Stimulated activated naive CD4-positive, alpha-beta T cell treated with Interleukin-2 at 50 U/mL for 16 hours (primary cell): Measurements from ENCODE around the gene CDK6.
"Not testable (repeated sequence)": the region's sequence is repeated elsewhere in the genome, so short reads cannot be mapped to it uniquely, and the experiment has no call there.

Experiments used
- DNase-seq: peaks from one replicate; lab custom pipeline; 2025; lab: John Stamatoyannopoulos, UW

Gene CDK6

GRCh38 chr7:92622030-92622429 is 214.3 kb downstream of the CDK6 start:
- DNase-seq, result no peak

- DNase-seq, result no peak
Measured at GRCh38 chr7:92621561-92622023, 214.8 kb downstream of the CDK6 start.

DNA sequence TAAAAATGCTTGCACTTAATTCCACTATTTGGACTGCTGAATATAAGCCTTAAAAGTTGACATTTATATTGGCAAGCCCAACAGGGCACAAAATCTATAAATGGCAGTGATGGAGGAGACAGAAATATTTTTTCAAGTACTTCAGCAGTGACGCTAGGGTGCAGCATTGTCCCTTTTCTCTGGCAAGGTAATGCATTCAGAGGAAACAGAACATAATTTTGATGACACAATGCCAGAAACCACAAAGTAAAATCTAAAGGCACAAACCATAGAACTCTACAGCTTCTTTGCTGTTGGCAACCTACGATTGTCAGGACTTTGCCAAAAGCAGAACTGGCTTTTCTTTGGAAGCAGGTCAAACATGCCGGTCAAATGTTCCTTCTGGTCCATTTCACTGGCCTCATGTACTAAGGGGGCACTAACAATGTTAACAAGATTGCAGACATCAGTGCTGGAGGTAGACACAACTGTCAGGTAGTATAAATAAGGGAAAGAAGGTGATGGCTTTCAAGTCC is 215.3 kb downstream of the CDK6 start:
- DNase-seq, result peak; percentile 80

- no peak for DNase-seq
Measured at GRCh38 chr7:92615861-92616260, 220.5 kb downstream of the CDK6 start.

DNA sequence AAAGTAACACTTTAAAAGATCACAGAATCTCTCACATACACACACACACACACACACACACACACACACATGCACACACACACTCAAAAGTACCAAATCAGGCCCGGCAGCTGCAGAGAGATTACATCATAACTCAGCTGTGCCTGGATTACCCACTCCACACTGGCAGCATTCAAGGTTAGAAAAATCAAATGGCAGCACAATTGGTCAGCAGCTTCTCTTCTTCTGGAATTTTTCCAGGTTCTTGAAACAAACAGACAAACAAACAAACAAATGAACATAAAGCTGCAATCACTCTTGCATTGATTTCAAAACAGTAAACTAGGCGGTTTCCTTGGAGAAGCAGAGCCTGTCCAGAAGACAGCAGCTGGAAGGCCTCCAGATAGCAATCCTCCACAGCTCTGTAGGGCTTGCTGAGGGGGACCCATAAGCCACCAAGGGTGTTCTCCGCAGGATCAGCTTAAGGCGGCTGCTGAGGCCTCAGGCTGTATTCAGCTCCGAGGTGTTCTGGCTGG is 221.7 kb downstream of the CDK6 start:
- DNase-seq, result no peak

- DNase-seq, result no peak
Measured at GRCh38 chr7:92613720-92614119, 222.7 kb downstream of the CDK6 start.

DNA sequence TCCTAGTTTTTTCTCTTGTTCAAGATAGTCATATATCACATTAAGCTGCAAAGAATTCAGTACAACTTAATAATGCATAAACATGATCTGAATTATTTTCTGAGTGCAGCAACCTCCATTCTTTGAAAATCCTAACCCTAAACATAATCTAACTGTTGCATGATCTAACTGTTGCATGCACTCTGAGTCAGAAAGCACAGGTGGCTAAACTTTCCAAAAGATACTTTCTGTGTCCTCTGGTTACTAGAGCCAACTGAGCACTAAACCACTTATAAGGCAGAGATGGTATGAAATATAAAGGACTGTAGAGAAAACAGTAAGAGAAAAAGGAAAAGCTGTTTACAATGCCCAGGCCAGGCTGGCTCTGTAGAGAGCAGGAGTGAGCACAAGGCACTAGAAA is 223.2 kb downstream of the CDK6 start:
- DNase-seq, result no peak

GRCh38 chr7:92612501-92612900 is 223.9 kb downstream of the CDK6 start:
- no peak for DNase-seq

DNA sequence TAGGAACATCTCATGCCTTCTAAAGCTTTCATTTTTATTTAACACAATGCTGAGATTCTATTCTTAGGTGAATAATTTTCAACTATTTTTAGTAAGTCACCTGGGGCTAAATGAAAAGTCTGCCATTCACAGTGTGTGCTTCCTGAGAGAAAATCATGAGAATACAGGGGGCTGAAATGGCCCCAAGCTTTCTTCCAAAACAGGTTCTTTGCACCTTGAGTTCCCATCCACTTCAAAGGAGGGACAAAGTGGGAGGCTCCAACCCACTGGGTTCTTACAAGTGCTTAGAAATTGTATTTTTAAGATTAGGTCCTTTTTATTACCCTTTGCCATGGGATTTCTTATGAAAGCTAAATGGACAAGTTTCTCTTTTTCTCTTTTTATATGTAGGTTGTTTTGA is 224.6 kb downstream of the CDK6 start:
- DNase-seq, result no peak

DNA sequence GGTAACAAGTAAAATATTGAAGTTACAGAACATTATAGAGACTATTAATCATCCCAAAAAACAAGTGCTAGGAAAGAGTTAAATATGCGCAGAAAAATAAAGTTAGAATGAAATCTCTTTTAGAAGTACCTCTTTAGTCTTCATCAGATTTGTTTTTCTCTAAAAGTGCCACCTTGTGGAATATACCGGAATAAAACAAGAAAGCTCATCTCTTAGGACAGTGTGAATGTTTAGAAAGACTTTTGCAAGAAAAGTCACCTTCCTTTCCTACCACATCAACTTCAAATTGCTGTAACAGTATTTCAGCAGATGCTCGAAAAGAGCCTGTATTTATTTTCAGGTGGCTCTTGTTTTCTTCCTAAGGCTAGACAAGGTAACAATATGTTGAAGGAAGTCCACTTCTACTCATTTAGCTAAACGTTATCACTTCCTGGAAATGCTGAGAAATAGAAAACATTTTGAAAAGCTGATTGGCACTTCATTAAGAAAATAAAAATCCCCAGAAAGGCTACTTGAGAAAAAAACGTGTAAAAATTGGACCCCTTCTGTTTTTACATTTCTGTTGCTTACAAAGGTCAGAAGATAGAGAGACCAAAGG is 226.4 kb downstream of the CDK6 start:
- no peak for DNase-seq

DNA sequence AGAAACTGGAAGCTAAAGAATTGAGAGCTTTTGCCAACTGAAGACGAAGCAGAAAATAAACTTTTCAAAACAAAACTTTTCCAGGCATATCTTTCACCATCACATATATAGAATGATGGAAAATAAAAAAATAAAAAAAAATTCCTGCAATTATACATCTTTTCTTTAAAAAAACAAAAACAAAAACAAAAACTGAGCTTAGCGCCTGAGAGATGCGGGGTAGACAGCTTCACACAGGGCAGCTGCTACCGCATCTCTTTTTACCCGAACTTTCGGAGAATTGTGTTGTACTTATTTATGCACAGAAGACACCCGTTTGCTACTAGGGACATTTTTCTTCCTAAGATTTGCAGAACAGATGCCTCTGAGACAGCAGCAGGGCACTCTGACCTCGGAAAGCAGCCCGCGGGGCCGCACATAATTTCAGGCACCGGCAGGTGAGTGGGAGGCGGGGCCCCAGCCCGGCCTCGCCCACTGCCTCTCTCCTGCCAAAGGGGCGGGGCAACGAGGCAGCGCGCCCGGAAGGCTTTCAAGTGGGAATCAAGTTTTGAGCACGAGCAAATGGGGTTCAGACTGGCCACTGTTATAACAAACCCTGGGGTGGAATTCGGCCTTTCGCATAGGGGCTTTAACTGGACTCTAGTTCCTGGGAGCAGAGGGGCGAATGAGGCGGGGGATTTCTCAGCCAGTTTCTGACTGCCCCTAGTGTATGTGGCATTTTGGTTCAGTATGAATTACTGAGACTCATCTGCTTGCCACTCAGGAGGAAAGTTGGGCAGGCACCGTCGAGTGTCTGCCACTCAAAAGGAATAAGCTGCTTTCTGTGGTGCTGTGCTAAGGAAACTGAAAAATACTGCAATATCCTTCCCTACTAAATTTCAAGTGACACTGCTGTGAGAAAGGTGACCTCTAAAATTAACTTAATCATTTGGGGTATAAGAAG is 227.7 kb downstream of the CDK6 start:
- DNase-seq, result no peak

GRCh38 chr7:92606985-92607384 is 229.4 kb downstream of the CDK6 start:
- DNase-seq, result no peak

DNA sequence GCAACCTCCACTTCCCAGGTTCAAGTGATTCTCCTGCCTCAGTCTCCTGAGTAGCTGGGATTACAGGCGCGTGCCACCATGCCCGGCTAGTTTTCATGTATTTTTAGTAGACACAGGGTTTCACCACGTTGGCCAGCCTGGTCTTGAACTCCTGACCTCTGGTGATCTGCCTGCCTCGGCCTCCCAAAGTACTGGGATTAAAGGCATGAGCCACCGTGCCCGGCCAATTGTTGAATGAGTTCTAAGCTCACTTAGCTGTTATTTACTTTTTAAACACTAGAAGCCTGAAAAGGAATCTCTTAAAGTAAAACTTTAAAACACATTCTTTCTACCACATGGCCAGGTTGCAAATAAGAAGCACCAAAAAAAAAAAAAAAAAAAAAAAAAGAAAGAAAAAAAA is 231.9 kb downstream of the CDK6 start:
- DNase-seq, result not testable (repeated sequence)

GRCh38 chr7:92603089-92603445 is 233.3 kb downstream of the CDK6 start:
- no peak for DNase-seq

- DNase-seq, result no peak
Measured at GRCh38 chr7:92602352-92603088, 233.9 kb downstream of the CDK6 start.

- no peak for DNase-seq
Measured at GRCh38 chr7:92598310-92598981, 237.9 kb downstream of the CDK6 start.

DNA sequence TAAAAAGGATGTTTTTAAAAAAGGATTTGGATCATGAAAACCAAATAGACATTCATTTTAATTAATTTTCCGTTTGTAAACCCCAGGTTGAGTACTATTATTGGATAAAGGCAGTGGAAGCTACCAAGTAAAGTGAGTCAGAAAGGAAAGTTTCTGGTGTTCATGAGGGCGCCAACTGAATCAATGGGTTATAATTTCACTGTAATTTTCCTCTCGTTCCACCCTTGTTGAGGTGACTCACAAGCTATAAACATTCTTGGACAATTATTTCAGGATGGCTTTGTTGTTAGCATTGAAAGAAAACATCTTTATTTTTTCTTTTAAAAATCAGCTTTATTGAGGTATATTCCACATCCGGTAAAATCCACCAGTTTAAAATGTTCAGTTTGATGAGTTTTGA is 241.1 kb downstream of the CDK6 start:
- no peak for DNase-seq

GRCh38 chr7:92594746-92595145 is 241.6 kb downstream of the CDK6 start:
- DNase-seq, result no peak

DNA sequence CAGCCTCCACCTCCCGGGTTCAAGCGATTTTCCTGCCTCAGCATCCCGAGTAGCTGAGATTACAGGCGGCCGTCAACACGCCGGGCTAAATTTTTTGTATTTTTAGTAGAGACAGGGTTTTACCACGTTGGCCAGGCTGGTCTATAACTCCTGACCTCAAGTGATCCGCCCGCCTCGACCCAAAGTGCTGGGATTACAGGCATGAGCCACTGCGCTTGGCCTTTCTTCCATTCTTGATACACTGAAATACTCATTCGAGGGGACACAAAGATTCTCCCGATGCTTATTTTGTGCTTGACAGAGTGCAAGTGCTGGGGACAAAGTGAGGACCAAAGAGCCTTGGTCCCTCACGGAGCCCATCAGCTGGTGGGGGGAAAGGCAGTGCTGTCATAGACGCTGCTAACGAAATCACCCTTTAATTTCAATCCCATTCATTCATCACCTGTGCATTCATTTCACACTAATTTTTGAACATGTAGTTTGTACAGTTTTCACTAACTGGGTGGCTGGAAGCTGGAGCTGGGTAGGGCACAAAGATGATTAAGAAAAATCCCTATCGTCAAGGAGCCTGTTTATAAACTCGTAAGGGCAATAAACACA is 245.6 kb downstream of the CDK6 start:
- no peak for DNase-seq

DNA sequence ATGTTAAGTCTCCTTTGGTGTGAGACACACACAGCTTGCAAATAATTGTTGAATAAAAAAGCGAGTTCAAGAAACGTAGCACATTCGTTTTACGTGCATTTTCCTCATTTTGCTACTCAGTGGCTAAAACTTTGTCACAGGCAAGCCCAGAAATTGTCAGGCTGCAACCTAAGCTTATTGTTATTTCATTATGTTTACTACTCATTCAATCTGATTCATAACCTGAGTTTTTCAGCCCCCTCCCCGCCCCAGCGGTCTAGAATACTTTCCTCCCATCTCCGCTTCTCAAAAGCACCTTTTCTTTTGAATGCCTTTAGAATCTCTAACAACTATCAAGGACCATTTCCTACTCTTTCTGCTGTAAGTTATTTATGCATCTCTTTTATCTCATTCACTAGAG is 247.3 kb downstream of the CDK6 start:
- DNase-seq, result peak; percentile 29

DNA sequence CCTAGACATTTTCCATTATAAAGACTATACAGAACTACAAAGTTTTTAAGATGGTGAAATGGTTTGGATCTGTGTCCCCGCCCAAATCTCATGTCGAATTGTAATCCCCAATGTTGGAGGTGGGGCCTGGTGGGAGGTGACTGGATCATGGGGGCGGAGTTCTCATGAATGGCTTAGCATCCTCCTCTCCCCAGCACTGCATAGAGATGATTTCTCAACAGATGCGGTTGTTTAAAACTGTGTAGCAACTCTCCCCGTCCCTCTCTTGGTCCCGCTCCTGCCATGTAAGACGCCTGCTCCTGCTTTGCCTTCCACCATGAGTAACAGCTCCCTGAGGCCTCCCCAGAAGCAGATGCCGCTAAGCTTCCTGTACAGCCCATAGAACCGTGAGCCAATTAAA is 247.8 kb downstream of the CDK6 start:
- DNase-seq, result no peak
